BJ (cell line): Measurements from ENCODE around the gene KLRC4. TPM values are rescaled to one million over a fixed set of nuclear protein-coding genes. Genes with fewer than 3 reads are reported as not detected.
"Not testable (repeated sequence)": the region's sequence is repeated elsewhere in the genome, so short reads cannot be mapped to it uniquely, and the experiment has no call there.

ENCODE experiments used
- CTCF ChIA-PET: fragments of 350-600 bp; formaldehyde crosslinking; extraction: SDS; loops from one replicate; lab custom pipeline; 2021; ENCODE audit warnings: antibody characterized with exemption, inconsistent platforms; lab: Yijun Ruan, JAX
- POLR2A ChIA-PET: fragments of 300-600 bp; sonication (Branson Sonifier 250); formaldehyde crosslinking; extraction: SDS; loops from one replicate; lab custom pipeline; 2021; ENCODE audit warnings: antibody characterized with exemption; lab: Charles Lee
- DNase-seq: peaks from one replicate; pipeline ENCODE4 v3.0.0-alpha.2; 2011; ENCODE audit warnings: low read depth
- H3K27me3 ChIP-seq: 2 replicates; pipeline ENCODE4 v1.6.0; 2011; ENCODE audit warnings: low read length; ENCODE audit not compliant: control insufficient read depth, insufficient read depth
- H3K36me3 ChIP-seq: 2 replicates; pipeline ENCODE4 v1.5.1; 2011; ENCODE audit warnings: low read length; ENCODE audit not compliant: control insufficient read depth, insufficient read depth
- H3K4me3 ChIP-seq: 2 replicates; pipeline ENCODE4 v1.5.1; 2011; ENCODE audit warnings: low read depth, mild to moderate bottlenecking, control low read depth, low read length
- CTCF ChIP-seq: IDR thresholded peaks from 2 replicates; pipeline ENCODE4 v1.5.1; 2011; ENCODE audit warnings: low read depth, mild to moderate bottlenecking, control low read depth, inconsistent platforms, low read length, moderate library complexity; ENCODE audit not compliant: insufficient read depth
- polyA plus RNA-seq: library from polyadenylated mRNA; depleted of rRNA; stranded (reverse); fragments of >200 nt; gene quantifications from 2 replicates; pipeline ENCODE4 v1.2.3, GENCODE V29; 2011

KLRC4 gene
- polyA plus RNA-seq, 1 experiment = not detected

DNA sequence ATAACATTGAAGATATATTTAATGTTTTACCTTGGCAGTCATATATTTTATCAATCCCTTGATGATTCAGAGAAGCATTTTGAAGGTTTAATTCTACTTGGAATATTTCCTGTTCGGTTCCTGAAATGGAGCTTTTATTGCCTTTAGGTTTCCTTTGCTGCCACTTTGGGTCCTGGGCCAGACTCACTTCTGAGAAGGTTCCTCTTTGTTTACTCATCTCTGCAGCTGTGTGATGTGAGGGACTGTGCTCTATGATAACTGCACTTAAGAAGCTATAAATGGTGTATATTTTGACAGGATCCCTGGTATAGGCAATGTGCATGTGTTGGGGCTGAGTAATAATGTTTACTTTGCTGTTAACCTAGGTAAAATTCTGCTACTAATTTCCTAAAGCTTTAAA lies 10.8 kb upstream of the KLRC4 start, which contains the start of gene KLRC3:
Gene KLRC3, minus strand, starts transcription at position 262 of the 400 bp plus-strand sequence. Its CDS starts 45 bp downstream, at position 217.
- CTCF ChIA-PET = interaction anchor here (0.7 kb wide), 1 partner anchor 181 kb away, joined by 3 read pairs; no protein-coding TSS in a partner anchor
- H3K4me3 ChIP-seq, DNase-seq, H3K36me3 ChIP-seq, H3K27me3 ChIP-seq, POLR2A ChIA-PET: not testable (repeated sequence)

DNA sequence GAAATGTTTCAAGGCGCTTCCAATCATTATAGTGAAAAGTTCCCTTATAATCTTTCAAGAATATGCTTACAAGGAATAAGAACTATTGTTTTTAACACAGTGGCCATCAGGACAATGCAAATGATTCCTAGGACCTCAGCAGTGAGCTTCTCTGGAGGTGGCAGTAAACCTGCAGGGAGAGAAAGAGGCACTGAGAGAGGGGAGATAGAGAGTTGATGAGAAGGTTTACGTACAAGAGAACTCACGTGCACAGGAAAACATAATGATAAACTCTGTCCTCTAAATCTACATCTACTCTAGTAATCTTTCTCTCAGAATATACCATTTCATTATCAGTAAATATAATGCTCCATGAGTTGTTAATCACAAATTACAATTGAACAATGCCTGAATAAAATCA lies 715 bp downstream of the KLRC4 start:
- CTCF ChIA-PET = no interaction called here

GRCh38 chr12:10406725-10407124 lies 2.8 kb downstream of the KLRC4 start:
- CTCF ChIA-PET = interaction anchor here (0.6 kb wide), 1 partner anchor 47 kb away, joined by 3 read pairs; no protein-coding TSS in a partner anchor
- POLR2A ChIA-PET = interaction anchor here (0.6 kb wide), 1 partner anchor 1335 kb away, joined by 3 read pairs; no protein-coding TSS in a partner anchor
- no peak for DNase-seq
- Histone ChIP-seq H3K27me3 (no peaks in the 10 kb centered on the region), H3K4me3 (no peak overlapping the region), H3K36me3 (no peaks in the 10 kb centered on the region)
- no peak for TF ChIP-seq CTCF

More for the DNA sequence above, 715 bp downstream of the KLRC4 start:
- POLR2A ChIA-PET = no interaction called here
- no peak for TF ChIP-seq CTCF
- no peak overlapping the region for H3K4me3 ChIP-seq
- DNase-seq = no peak
- no peaks in the 10 kb centered on the region for H3K27me3 ChIP-seq
- H3K36me3 ChIP-seq = no peaks in the 10 kb centered on the region

GRCh38 chr12:10405294-10405693 lies 4.3 kb downstream of the KLRC4 start:
- POLR2A ChIA-PET = no interaction called here
- CTCF ChIA-PET = no interaction called here
- no peak for TF ChIP-seq CTCF
- Histone ChIP-seq H3K36me3 (no peaks in the 10 kb centered on the region), H3K27me3 (no peaks in the 10 kb centered on the region), H3K4me3 (no peak overlapping the region)
- no peak for DNase-seq

GRCh38 chr12:10404798-10405197 lies 4.8 kb downstream of the KLRC4 start:
- TF ChIP-seq CTCF = no peak
- CTCF ChIA-PET = no interaction called here
- DNase-seq = no peak
- H3K4me3 ChIP-seq = no peak overlapping the region
- no peaks in the 10 kb centered on the region for H3K27me3 ChIP-seq
- H3K36me3 ChIP-seq = no peaks in the 10 kb centered on the region
- POLR2A ChIA-PET = no interaction called here

- TF ChIP-seq CTCF = no peak
- Histone ChIP-seq H3K4me3 (no peak overlapping the region), H3K36me3 (no peaks in the 10 kb centered on the region), H3K27me3 (no peaks in the 10 kb centered on the region)
- ChIA-PET POLR2A (no interaction called here), CTCF (no interaction called here)
- no peak for DNase-seq
Observed at GRCh38 chr12:10400829-10401228, 8.7 kb downstream of the KLRC4 start.
